SKM-1 (cell line): ENCODE results near the gene TMEM132D.

ENCODE experiments used
- DNase-seq: peaks from one replicate; lab custom pipeline; 2025; ENCODE audit not compliant: unreplicated experiment; lab: John Stamatoyannopoulos, UW

The TMEM132D gene

DNA sequence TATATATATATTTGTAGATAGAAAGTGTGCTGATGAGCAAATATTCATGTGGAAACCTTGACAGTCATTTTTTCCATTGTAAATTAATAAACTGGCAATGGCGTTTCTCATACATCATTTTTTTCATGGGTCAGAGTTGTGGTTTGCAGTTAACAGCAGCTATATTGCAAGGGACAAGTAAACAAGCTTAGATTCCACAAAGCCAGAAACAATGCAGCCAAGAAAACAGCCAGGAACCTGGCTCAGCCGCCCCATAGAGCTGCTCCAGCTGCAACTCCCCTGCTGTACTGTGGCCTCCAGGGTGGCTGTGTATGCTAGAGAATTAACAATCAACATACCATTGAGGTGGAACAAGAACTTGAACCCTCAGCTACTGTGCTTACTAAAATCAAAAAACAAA is 298.2 kb downstream of the TMEM132D start:
- DNase-seq, result no peak

- DNase-seq, result no peak
These were observed 299.3 kb downstream of the TMEM132D start for GRCh38 chr12:129604506-129604905.

- no peak for DNase-seq
These were observed 304.4 kb downstream of the TMEM132D start for GRCh38 chr12:129599406-129599805.

GRCh38 chr12:129594098-129594497 is 309.7 kb downstream of the TMEM132D start:
- no peak for DNase-seq

GRCh38 chr12:129592449-129592848 is 311.4 kb downstream of the TMEM132D start:
- no peak for DNase-seq

- no peak for DNase-seq
These were observed 314.3 kb downstream of the TMEM132D start for GRCh38 chr12:129589503-129589902.

DNA sequence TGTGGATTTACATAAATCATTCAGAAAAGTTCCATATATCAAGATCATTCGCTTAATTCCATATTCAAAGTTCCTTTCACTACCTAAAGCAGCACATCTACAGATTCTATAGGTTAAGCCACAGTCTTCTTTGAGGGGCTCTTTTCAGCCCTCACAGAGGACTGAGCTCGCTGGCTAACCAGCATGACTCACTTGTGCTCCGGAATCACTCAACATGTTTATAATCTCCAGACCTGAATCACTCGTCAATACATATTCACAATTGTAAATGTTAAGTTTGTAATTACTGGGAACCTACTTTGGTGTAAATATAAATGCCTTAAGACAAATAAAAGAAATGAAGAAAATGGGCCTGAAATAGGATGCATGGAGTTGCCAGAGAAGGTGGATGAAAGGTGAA is 315.7 kb downstream of the TMEM132D start:
- no peak for DNase-seq

DNA sequence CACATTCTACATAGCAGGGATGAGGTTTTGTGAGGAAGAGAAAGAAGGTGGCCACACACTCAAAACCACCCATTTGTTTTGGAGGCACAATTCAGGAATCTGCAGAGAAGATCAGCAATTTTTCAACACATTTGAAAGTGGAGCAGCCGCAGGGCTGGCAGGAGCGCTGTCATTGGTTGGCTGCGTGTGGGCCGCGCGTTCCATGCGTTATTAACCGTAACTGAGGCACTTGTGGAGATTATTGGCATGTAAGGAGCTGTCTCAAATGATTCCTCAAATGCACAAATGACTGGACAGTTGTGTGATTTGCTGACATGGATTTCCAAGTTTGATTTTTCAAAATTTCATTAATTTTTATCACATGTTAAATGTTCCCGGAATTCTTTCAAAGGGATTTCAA is 318.5 kb downstream of the TMEM132D start:
- DNase-seq, result no peak

GRCh38 chr12:129579879-129580278 is 323.9 kb downstream of the TMEM132D start:
- DNase-seq, result no peak

- DNase-seq, result no peak
These were observed 331.8 kb downstream of the TMEM132D start for GRCh38 chr12:129571901-129572494.

- no peak for DNase-seq
These were observed 332.9 kb downstream of the TMEM132D start for GRCh38 chr12:129570796-129571400.

DNA sequence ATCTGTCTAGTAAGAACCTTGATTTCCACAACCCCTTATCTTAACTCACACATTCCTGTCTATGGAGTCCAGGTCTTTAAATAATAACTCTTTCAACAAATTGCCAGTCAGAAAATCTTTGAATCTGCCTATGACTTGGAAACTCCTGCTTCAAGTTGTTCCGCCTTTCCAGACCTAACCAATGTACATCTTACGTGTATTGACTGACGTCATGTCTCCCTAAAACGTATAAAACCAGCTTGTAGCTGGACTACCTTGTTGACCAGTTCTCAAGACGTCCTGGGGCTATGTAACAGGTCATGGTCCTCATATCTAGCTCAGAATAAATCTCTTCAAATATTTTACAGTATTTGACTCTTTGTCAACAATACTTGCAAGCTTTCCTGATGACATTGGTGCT is 337.0 kb downstream of the TMEM132D start:
- DNase-seq, result no peak

DNA sequence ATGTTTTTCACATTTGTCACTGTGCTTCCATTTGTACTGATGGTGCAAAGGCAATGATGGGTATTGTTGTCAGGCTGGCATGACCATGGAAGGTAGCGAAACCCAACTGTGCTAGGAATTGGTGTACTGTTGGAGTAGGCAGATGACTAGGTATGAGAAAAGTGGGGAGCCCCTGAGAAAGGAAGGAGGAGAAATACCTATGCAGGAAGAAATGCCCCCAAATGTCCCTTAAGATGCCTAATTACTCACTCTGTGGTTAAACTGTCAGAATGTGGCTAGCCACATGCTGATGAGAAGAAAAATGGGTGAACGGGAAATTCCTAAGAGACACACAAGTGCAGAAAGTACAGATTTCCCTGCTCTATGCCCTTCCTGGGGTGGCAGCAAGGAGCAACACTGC is 339.1 kb downstream of the TMEM132D start:
- no peak for DNase-seq

DNA sequence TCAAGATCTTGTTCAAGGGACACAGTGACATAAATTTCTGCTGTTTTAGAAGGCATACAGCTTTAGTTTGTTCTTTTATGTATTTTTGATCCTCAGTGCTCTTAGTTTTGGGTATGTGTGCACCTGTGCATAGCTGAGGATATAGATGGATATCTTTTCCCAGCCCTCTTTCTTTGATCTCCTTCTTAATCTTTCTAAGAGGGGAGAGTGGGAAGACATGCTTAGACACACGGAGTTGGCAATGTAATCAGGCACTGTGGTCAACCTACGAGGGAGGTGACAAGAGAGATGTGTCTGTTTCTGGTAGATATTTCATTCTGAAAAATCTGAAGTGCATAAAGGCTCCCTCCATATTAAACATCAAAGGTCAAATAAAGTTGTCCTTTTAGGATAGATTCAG is 340.6 kb downstream of the TMEM132D start:
- no peak for DNase-seq

DNA sequence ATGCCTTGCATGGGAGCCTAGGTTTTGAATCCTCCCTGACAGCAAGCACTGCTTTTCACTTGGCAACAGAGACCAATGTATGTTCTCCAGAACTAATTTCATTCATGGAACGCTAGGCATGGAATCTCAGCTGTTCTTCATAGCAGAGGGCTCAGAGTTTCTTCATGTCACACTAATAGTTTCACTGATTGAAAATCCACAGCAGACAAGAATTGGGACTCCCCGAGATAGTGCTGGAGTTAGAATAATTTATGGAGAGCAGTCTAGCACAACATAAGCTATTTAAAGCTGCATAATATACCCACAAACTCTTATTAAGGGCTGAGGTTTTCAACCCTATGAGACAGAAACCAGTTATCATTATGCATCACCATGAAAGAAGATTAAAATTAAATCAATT is 342.5 kb downstream of the TMEM132D start:
- no peak for DNase-seq

DNA sequence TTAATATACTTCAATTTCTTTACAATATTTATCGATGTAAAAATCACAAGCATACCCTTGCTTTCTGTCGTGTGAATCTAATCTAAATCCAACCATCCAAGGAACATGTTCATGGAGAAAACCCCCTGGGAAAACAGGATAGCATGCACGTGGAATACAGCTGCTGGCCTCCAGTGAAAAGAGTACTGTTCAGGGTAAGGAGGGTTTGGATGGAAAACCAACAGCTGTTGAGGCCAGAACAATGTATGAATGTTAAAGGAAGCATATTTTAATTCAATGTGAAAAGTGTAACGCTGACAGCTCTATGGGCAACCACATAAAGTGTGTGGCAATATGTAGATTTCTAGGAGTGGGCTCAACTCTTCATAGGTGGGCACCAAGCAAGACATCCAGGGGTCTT is 344.0 kb downstream of the TMEM132D start:
- DNase-seq, result no peak

DNA sequence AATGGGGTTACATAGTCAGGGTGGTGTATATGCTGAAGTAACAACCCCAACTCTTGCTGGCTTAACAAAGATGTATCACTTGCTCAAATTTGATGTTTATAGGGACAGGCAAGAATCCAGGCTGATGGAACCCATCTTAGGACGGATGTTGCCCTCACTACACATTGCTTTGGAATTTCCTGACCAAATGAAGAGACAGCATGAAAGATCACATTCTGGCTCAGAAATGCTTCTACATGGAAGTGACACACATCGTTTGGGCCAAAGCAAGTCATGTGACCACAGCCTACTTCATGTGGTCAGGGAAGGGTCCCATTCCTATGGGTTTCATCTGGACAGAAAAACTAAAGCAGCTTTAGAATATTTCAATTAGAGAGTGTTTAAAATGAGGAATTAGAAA is 345.8 kb downstream of the TMEM132D start:
- no peak for DNase-seq

DNA sequence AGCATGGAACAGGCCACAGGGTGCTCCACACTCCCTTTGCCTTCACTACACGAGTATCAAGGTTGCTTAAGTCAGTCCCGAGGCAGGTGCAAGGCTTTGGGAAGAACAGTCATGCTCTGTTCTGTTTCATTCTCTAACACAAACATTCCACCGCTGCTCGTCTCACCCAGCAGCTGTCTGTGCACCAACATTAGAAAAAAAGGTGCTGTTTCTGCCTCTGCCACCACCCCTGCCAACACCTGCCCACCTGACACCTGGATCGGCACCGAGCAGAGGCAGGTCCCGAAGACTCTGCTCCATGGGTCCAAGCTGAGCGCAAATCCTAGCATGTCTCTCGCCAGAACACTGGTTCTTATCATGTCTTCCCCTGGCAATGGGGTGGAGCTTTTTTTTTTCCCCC is 347.7 kb downstream of the TMEM132D start:
- no peak for DNase-seq

- no peak for DNase-seq
These were observed 350.7 kb downstream of the TMEM132D start for GRCh38 chr12:129552996-129553750.

DNA sequence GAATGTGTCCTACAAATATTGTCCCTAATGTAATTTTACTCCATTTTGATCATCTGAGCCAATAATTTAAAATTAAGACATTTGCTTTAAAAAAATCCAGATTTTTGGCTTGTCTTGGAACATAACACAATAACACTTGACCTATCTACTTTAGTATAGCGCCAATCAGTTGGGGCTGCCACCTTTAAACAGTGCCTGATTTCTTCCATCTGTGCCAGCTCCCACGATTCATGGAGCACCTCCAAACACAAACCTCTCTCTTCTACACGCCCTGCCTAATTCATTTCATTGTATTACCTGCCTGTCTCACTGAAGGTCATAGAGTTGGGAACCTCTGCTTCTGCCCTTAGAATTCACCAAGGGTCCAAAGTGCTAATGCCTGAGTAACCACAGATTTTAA is 352.4 kb downstream of the TMEM132D start:
- DNase-seq, result no peak

GRCh38 chr12:129550353-129550752 is 353.5 kb downstream of the TMEM132D start:
- no peak for DNase-seq

- no peak for DNase-seq
These were observed 354.2 kb downstream of the TMEM132D start for GRCh38 chr12:129549656-129550055.
